ENCODE results near the gene KCNJ1.

Gene KCNJ1

DNA sequence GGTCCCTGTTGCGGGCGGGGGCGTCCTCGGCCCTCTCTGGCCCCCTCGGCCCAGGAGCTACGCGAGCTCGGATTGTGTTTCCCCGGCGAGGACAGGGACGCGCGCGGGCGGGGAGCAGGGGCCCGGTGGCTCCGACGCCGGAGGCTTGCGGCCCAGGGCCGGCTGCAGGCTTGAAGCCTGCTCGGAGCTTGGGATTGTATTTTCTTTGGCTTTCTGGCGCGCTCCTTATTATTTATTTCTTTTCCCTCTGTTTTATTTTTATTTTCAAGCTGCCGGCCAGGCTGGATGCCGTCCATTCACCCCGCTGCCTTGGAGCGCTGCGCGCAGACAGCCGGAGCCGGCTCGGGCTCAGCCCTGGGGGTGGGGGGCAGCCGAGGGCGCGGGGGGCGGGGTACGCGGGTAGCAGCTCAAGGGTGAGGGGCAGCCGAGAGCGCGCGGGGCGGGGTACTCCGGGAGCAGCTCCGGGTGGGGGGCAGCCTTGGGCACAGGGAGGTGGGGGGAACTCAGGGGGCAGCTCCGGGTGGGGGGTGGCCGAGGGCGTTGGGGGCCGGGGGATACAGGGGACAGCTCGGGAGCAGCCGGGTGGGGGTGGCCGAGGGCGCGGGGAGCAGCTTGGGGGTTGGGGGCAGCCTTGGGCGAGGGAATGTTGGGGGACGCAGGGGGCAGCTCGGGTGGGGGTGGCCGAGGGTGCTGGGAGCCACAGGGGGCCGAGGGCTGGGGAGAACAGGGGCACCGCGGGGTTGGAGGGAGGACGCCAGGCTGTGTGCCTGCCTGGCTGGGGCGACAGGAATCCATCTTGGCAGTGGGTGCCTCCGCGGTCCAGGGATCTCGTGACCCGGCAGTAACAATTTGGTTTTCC lies 42.7 kb downstream of the KCNJ1 start:
- no peak for DNase-seq (ENCODE audit: low read depth in 2 of 2)

DNA sequence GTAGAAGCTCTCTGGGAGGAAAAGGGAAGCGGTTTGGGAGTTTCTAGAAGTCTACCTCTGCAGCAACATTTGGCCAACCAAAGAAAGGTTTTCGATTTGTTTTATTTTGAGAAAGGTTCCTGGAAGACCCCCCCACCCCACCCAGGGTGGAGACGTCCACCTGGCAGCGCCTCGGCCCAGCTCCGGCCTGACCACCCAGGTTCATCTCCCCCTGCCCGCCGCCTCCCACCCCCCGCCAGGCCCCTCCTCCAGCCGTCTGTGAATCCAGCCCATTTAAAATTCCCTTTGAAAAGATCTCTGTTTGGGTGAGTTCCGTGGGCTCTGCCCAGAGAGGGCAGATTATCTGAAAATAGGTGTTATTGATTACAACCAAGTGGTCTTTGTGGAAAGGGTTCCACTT lies 43.3 kb downstream of the KCNJ1 start:
- no peak for DNase-seq (ENCODE audit: low read depth in 2 of 2)

DNA sequence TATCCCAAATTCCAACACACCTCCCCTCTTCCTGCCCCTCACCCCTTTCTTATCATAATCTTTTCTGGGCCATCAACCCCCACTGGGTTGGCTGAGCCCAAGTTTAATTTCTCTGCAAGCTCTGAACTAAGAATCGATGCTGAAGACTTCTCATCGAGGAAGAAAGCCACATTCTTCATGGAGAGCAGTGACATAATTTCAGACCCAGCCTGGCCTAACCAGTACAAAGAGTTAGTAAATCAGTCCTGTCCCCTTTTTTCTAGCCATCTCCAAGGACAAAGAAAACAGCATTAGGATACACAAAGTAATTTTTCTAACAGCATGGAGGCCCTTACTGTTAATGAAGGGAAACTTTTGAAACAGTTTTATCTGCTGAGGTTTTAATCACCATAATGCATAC lies 45.0 kb downstream of the KCNJ1 start:
- no peak for DNase-seq (ENCODE audit: low read depth in 2 of 2)

DNA sequence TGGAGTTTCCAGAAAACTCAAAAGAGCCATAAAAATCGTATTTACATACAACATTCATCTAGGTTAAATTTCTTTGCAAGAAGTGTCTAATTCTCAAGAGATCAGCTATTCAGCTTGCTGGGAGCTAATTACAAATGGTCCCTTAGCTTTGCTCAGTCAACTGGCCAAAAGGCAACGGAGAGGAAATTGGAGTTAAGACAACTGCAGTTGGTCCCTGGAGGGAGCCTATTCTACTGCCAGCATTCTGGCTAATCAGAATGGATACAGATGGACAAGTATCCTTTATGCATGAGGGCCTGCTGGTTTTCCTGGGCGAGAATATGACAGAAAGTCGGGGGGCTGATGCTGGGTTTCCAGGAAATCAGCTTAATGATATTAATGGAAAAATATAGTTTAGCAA lies 45.5 kb downstream of the KCNJ1 start:
- no peak for DNase-seq (ENCODE audit: low read depth in 2 of 2)

DNA sequence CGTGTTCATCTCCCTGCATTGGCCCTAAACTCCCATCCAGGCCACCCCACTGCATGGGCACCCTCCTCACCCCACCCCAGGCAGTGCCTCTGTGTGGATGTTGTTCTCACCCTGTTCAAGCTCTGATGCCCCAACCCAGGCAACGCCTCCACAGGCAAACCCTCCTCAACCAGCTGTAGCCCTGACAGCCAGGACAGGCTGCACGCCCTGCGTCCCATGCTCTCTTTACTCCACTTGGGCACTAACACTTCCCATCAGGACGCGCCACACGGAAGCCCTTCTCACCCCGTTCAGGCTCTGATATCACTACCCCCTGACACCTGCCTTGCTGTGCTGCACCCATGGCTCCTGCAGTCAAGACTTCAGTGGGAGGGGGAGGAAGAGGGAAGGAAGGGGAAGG lies 47.9 kb downstream of the KCNJ1 start:
- no peak for DNase-seq (ENCODE audit: low read depth in 2 of 2)

DNA sequence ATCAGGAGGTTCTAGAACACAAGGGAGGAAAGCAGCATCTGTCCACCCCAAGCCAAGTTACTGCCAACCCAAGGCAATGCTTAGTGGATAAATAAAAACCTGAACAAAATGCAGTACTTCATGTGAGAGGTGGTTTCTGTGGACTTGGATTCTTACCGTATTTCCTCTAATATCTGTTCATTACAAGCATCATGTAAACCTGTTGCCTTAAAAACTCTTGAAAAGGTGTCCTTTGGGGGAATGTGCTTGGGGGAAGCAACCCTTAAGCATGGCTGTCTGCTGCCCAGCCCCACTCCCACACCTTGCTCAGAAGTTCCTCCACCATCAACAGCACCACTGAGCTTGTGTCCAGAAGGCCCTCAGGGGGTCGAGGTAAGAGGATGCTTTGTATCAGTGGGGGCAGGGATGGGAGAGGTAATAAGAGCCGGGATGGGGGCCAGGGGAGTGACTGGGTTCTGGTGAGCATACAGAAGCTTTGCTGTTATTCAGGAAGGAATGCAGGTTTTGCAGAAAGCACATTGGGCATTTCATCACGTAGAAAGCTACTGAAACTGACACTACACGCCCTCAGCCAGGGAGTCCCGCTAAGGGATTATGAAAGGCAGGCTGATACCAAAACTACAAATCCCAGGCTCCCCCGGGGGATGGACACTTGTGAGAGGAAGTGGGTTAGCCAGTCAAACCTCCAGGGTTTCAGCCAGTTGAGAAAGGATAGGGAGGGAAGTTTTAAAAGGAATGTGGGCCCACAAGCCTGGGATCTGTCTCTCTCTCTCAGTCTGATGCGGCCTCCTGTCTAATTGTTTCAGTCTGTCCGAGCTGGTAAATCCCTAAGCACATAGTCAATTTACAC lies 52.0 kb downstream of the KCNJ1 start:
- DNase-seq (ENCODE audit: low read depth in 2 of 2): no peak

DNA sequence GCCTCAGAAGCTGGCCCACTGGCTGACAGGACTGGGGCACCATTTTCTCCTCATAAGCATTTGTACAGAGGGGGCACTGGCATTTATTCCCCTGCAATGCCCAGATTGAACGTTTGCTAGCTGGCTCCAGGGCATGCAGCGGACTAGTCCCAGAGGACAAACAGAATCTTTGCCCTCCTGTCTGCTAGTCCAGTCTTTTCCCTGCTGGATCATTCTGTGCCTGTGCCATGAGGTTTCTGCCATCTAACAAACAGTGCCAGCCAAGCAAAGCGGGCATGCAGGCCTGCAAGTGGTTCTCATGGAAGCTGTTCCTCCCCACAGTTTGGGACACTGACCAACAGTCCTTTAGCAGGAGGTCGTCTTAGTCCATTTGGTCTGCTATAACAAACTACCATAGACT lies 53.4 kb downstream of the KCNJ1 start:
- no peak for DNase-seq (ENCODE audit: low read depth in 2 of 2)

DNA sequence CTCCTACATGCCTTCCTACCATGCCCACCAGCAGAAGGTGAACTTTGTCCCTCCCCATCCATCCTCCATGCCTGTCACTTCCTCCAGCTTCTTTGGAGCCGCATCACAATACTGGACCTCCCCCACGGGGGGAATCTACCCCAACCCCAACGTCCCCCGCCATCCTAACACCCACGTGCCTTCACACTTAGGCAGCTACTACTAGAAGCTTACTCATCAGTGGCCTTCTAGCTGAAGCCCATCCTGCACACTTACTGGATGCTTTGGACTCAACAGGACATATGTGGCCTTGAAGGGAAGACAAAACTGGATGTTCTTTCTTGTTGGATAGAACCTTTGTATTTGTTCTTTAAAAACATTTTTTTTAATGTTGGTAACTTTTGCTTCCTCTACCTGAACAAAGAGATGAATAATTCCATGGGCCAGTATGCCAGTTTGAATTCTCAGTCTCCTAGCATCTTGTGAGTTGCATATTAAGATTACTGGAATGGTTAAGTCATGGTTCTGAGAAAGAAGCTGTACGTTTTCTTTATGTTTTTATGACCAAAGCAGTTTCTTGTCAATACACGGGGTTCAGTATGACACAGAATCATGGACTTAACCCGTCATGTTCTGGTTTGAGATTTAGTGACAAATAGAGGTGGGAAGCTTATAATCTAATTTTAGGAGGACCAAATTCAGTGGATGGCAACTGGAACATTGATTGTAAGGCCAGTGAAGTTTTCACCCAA lies 56.1 kb downstream of the KCNJ1 start:
- DNase-seq (ENCODE audit: low read depth in 2 of 2): no peak

DNA sequence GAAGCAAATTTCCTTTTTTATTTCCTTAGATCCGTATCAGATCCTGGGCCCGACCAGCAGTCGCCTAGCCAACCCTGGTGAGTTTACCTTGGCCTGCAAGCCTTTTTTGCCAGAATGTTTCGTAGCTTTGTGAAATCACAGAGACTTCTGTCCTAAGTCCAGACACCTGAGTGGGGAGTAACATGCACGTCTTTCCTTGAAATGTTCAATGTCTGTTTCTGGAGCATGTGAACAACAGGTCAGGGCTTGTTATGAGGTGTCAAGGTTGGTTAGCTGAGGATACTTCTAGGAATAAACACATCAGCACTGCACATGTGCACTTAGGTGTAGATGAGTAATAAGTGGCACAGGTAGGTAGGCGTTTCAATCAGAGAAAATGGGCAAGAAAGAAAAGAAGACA lies 58.0 kb downstream of the KCNJ1 start:
- no peak for DNase-seq (ENCODE audit: low read depth in 2 of 2)

DNA sequence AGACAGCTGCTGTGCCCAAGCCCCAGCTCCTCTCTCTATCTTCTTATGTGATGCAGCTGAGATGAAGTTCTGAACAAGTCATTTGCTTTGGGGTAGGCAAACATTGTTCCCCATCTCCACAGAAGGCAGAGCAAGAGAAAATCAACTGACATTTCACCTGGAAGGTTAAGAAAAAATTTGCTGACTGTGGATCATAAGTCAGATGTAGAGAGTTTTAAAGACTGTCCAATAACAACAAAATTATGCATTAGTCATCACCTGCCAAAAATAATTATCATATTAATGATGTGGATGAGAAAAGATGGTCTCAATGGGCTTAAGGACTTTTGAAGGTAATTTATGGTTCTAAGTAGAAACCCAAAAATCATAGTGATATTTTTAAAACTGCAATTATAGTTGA lies 59.2 kb downstream of the KCNJ1 start:
- DNase-seq (ENCODE audit: low read depth in 2 of 2): no peak

DNA sequence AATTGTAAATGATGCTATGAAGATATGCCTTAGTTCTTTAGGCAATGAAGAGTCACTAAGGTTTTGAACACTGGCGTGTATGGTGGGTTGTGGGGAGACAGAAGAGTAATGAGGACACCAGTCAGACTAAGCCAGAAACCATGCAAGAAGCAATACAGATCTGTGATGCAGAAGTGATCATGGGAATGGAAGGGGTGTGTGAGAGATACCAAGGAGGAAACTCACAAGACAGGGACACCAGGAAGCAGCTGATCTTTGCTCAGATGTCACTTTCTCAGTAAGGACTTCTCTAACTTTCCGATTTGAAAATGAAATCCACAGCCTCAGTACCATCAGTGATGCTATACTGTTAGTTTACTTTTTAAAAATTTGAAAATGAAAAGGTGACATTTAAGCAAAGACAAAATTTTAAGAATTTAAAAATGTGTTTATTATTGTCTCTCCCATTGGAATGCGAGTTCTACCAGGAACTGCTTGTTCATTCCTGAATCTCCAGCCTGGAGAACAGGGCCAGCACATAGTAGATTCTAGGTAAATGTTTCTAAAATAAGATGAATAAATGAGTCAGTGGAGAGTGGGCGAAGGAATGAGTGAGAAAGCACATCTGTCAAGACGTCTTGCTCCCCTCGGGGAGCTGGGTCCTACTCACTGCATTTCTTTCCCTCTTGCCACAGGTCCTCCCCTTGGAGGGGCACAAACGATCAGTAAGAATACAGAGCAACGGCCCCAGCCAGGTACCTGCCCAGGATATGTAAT lies 60.4 kb downstream of the KCNJ1 start:
- DNase-seq (ENCODE audit: low read depth in 2 of 2): no peak

DNA sequence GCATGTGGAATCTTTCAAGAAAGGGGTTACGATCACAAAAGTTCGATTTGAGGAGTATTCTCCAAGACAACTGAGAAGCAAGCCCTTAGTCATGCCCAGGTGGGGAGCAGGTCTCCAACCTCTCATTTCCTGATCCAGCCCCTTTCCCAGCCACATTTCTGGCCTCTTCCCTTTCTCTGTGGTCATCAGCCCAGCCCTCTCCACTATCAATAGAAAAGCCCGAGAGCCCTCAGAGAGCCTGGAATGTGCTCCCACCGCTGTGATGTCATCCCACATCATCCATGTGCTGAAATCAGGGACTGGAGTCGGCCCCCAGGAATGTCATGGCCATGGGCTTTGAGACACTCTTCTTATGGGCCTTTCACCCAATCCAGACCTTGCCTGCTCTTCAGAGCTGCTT lies 62.6 kb downstream of the KCNJ1 start:
- no peak for DNase-seq (ENCODE audit: low read depth in 2 of 2)

DNA sequence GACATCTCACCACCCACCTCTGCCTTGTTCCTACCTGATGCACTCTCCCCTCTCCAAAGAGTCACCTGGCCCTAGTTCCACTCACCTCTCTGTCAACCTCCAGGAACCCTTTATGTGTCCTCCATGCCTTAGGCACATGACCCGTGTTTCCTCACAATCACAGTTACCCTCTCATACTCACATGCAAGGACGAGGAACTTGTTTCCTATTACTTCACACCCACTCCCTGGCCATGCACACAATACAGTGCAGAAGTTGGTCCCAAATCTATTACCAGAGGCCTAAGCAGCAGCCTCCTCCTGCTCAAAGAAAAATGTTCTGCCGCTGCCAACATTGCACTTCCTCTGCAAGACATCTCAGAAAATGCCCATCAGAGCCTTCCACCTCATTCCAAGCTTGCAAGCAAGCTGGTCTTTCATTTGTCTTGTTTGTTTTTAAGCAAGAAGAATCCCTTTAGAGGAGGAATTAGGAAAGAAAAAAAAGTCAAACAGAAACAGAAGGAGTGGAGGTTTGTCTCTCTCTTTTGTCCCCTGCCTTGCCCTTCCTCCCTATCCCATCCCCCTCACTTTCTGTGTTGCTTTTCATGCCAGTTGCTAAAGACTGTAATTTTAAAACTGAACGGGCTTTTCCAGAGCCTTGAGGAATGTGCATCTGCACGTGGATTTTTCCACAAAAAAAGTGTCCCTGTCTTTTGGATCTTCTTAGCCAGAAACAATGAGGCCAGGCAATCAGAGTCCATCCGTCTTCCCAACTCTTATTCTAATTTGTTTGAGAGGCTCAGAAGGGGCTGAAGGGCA lies 63.4 kb downstream of the KCNJ1 start:
- no peak for DNase-seq (ENCODE audit: low read depth in 2 of 2)

DNA sequence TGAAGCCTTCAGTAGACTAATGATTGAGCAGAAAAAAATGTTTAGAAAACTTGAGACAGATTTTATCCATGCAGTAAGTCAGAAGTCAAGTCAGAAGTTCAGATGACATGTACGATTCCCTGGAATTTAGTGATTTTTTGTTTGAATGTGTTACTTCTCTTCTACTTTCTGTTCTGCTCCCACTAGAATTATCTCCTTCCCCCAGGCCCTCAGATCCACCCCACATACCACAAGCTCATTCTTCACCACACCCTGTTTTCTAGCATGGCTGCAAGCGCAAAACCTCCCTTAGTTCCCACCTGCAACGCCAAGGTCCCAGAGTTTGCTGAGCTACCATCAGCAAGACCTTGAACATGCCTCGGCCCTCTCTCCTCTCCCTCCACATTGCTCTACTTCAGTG lies 64.1 kb downstream of the KCNJ1 start:
- no peak for DNase-seq (ENCODE audit: low read depth in 2 of 2)

DNA sequence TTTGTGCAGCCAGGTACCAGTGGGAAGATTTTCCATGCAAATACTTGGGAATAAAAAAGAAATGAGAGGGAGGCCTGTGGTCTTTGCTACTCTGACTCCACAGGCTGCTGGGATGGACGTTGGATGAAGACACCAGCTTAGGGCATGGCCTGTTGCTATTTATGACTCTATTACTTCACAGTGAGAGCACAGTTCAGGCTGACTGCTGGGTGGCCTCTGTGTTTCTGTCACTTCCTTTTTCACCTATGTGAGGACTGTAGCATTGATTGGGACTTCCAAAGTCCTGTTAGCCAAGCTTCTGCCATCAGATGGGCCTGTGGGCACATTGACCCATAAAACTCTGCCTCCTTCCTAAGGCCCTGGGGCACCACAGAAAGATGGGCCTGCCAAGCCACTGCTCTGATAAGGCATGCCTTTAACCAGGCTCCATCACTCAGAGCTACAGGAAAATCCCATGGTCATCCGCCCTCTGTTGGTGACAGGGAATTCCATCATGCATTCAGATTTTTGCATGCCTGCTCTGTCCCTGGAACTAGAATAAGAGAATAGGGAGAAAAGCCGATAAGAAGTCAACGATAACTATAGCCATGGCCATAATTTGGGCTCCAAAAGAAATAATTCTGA lies 64.6 kb downstream of the KCNJ1 start:
- DNase-seq (ENCODE audit: low read depth in 2 of 2): no peak

DNA sequence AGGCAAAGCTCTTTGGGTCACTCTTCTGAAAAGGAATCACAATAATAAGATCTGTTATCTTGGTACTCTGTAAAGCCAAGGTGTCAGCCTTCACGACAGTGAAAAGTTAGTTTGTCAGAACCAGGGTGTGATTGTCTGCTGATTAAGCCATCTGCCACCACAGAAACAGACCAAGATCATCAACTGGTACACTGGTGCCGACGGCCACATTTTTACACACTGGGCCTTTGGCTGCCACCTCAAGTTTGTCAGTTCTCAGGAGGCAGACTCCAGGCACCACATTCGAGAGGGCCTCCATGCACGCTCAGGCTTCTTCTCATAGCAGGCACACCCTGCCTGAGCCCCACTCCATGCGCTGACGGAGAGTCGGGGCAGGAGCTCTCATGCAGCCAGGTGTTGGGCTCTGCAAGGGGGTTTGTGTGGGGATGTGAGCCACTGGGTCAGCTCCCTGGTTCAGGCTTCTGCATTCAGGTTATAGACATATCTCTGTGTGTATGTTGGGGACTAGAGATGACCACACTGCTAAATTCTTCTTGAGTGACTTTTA lies 66.2 kb downstream of the KCNJ1 start:
- DNase-seq (ENCODE audit: low read depth in 2 of 2): no peak

DNA sequence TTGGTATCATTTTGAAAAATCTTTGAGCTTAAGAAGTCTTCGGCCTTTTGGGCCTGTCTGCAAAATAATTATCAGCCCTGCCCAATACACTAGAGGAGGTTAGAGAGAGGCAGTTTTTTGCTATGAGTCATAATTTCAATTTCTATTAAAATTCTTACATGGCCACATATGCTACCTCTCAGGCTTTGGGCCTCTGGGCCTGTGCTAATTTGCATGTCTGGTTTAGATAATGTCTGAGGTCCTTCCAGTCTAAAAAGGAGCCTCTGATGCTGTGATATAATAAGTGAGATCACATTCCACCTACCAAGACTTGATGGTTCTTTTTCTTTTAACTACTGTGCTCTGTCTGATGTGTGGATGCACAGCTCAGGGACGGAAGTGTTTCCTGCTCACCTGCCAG lies 70.8 kb downstream of the KCNJ1 start:
- no peak for DNase-seq (ENCODE audit: low read depth in 2 of 2)

DNA sequence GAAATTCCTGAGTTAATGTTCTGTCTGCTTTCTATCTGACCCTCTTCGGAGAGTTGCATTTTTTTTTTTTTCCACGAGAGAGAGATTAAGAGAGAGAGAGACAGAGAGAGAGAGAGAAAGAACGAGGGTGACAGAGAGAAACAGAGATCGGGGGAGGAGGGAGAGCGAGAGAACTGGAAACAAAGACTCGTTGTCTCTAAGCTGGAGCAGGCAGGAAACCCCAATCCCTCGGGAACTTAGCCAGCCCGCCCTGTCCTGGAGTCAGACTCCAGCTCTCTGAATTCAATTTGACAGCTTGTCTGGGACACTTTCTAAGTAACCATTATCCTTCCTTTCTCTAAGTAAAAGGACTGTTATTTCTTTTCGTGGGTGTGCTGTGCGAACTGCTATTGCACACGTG lies 76.9 kb downstream of the KCNJ1 start:
- no peak for DNase-seq (ENCODE audit: low read depth in 2 of 2)

DNA sequence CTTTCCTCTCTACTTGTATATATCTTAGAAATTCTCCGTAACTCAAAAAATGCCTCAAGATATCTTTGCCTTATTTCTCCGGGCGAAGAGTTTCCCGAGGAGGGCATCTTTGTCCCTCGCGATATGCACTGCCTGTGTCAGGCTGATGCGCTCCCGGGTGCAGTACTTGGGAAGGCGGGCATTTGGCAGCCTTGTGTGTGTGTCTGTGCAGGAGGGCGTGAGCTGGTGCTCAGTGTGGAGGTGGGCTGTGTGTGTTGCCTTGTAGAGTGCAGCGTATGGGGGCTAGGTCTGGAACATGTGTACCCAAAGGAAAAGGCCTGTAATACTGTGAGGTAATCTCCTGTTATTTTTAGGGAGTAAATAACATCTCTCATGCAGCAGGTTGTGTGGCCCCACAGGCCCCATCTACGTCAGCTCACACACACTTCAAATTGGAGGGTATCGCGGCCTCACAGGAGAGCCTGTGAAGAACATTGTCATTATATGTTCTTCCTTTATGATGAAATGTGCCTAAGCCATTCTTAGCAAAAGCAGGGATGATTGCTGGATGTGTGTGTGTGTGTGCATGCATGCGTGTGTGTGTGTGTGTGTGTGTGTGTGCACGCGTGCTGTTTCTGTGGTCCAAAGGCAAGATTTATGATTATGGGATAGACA lies 77.5 kb downstream of the KCNJ1 start:
- no peak for DNase-seq (ENCODE audit: low read depth in 2 of 2)
